ENCODE data around the gene RAD23B.

The RAD23B gene

GRCh38 chr9:107336718-107337360 is 53.8 kb downstream of the RAD23B start:
- no peak for DNase-seq (ENCODE audit: low spot score)

- DNase-seq (ENCODE audit: low spot score): no peak
Measured at GRCh38 chr9:107337676-107338590, 54.9 kb downstream of the RAD23B start.

GRCh38 chr9:107338911-107339659 is 56.0 kb downstream of the RAD23B start:
- no peak for DNase-seq (ENCODE audit: low spot score)

- DNase-seq (ENCODE audit: low spot score): peak; percentile 80
Measured at GRCh38 chr9:107340920-107341632, 58.0 kb downstream of the RAD23B start.

GRCh38 chr9:107342476-107343161 is 59.5 kb downstream of the RAD23B start:
- DNase-seq (ENCODE audit: low spot score): no peak

GRCh38 chr9:107345327-107345726 is 62.2 kb downstream of the RAD23B start:
- no peak for DNase-seq (ENCODE audit: low spot score)

- no peak for DNase-seq (ENCODE audit: low spot score)
Measured at GRCh38 chr9:107348836-107349235, 65.8 kb downstream of the RAD23B start.

- DNase-seq (ENCODE audit: low spot score): no peak
Measured at GRCh38 chr9:107350443-107350842, 67.4 kb downstream of the RAD23B start.

GRCh38 chr9:107351382-107352045 is 68.4 kb downstream of the RAD23B start:
- no peak for DNase-seq (ENCODE audit: low spot score)

- no peak for DNase-seq (ENCODE audit: low spot score)
Measured at GRCh38 chr9:107355394-107355793, 72.3 kb downstream of the RAD23B start.

- DNase-seq (ENCODE audit: low spot score): no peak
Measured at GRCh38 chr9:107358986-107359385, 75.9 kb downstream of the RAD23B start.

GRCh38 chr9:107360098-107360497 is 77.0 kb downstream of the RAD23B start:
- no peak for DNase-seq (ENCODE audit: low spot score)

GRCh38 chr9:107361816-107362215 is 78.7 kb downstream of the RAD23B start:
- no peak for DNase-seq (ENCODE audit: low spot score)

GRCh38 chr9:107363516-107364152 is 80.6 kb downstream of the RAD23B start:
- no peak for DNase-seq (ENCODE audit: low spot score)

- DNase-seq (ENCODE audit: low spot score): no peak
Measured at GRCh38 chr9:107367727-107368502, 84.8 kb downstream of the RAD23B start.

- no peak for DNase-seq (ENCODE audit: low spot score)
Measured at GRCh38 chr9:107368696-107369095, 85.6 kb downstream of the RAD23B start.

- no peak for DNase-seq (ENCODE audit: low spot score)
Measured at GRCh38 chr9:107373809-107374208, 90.7 kb downstream of the RAD23B start.

GRCh38 chr9:107375001-107375400 is 91.9 kb downstream of the RAD23B start:
- DNase-seq (ENCODE audit: low spot score): no peak

- DNase-seq (ENCODE audit: low spot score): no peak
Measured at GRCh38 chr9:107375651-107376369, 92.7 kb downstream of the RAD23B start.
